HepG2 (cell line): ENCODE data around the gene PCARE. TPM values are rescaled to one million over a fixed set of nuclear protein-coding genes. Genes with fewer than 3 reads are reported as not detected.

Source experiments
- ATAC-seq: fragments of 200-7000 bp; cut with Tn5 transposase; 3 replicates; pipeline ENCODE4 v1.9.1; 2020; ENCODE audit warnings: mild to moderate bottlenecking, moderate library complexity
- BruUV-seq: library from RNA; stranded (reverse); fragments of 400-500 nt; replicated peaks from 2 replicates; lab custom pipeline; 2021; lab: Mats Ljungman, UMichigan
- CTCF ChIA-PET: fragments of 300-600 bp; formaldehyde crosslinking; extraction: SDS; loops from one replicate; lab custom pipeline; 2021; ENCODE audit warnings: low total read pairs, inconsistent platforms, low intra/inter-chr PET ratio; lab: Yijun Ruan, JAX
- POLR2A ChIA-PET: fragments of 350-600 bp; sonication (Branson Sonifier 250); formaldehyde crosslinking; loops from one replicate; lab custom pipeline; 2020; ENCODE audit warnings: antibody characterized with exemption, inconsistent platforms; lab: Yijun Ruan, JAX
- DNase-seq: peaks from one replicate; pipeline ENCODE4 v3.0.0-alpha.2; 2015; ENCODE audit warnings: low spot score
- FAIRE-seq: peaks from 3 replicates; lab custom pipeline; 2011; peaks lifted over from hg19 to GRCh38; lab: Jason Lieb, UNC
- H2AFZ ChIP-seq: one replicate; pipeline ENCODE4 v1.6.1; 2011; ENCODE audit warnings: low read length, inconsistent platforms
- H3K27ac ChIP-seq: fragments of 300-600 bp; 3 replicates; pipeline ENCODE4 v1.8.0; 2011; ENCODE audit warnings: mixed run types, mild to moderate bottlenecking, mixed read lengths, low read length, inconsistent platforms; ENCODE audit not compliant: insufficient read depth; ENCODE audit errors: extremely low read length
- H3K27me3 ChIP-seq, 2 experiments: fragments of 200-600 bp in 1 of 2; 2 replicates in 1 of 2; 3 replicates in 1 of 2; pipeline versions ENCODE4 v1.6.0 to v1.8.0; 2011; ENCODE audit warnings: low read length in 2 of 2, mild to moderate bottlenecking in 2 of 2, moderate library complexity in 2 of 2, inconsistent platforms in 1 of 2; ENCODE audit not compliant: insufficient read depth in 2 of 2, control insufficient read depth in 1 of 2
- H3K36me3 ChIP-seq, 2 experiments: fragments of 200-600 bp in 1 of 2; replicated peaks in 1 of 2; 2 replicates in 1 of 2; 3 replicates in 1 of 2; pipeline versions ENCODE4 v1.5.1 to v1.8.0; 2011; ENCODE audit warnings: low read length in 2 of 2, inconsistent platforms in 1 of 2; ENCODE audit not compliant: insufficient read depth in 2 of 2, control insufficient read depth in 1 of 2
- H3K4me1 ChIP-seq: 2 replicates; pipeline ENCODE4 v1.5.1; 2012; ENCODE audit warnings: low read length, inconsistent platforms; ENCODE audit not compliant: insufficient read depth
- H3K4me2 ChIP-seq: 2 replicates; pipeline ENCODE4 v1.6.0; 2011; ENCODE audit warnings: low read depth, low read length, inconsistent platforms
- H3K4me3 ChIP-seq, 3 experiments: fragments of 200-600 bp in 1 of 3; sonication (generic), shearing (Covaris generic) in 1 of 3; replicated peaks in 1 of 3; 2 replicates each; pipeline ENCODE4 v1.5.1; 2011 to 2016; ENCODE audit warnings: low read length in 3 of 3, inconsistent platforms in 2 of 3, low read depth in 2 of 3, mild to moderate bottlenecking in 2 of 3, control low read depth in 1 of 3, mixed read lengths in 1 of 3; ENCODE audit not compliant: insufficient read depth in 1 of 3
- H3K79me2 ChIP-seq: one replicate; pipeline ENCODE4 v1.6.1; 2011; ENCODE audit warnings: low read length, inconsistent platforms; ENCODE audit not compliant: insufficient read depth
- H3K9ac ChIP-seq: 2 replicates; pipeline ENCODE4 v1.6.0; 2011; ENCODE audit warnings: mild to moderate bottlenecking, low read depth, low read length, inconsistent platforms; ENCODE audit not compliant: insufficient read depth
- H3K9me3 ChIP-seq: 2 replicates; pipeline ENCODE4 v1.5.1; 2012; ENCODE audit warnings: mild to moderate bottlenecking, low read length
- H4K20me1 ChIP-seq: 2 replicates; pipeline ENCODE4 v1.6.0; 2011; ENCODE audit warnings: inconsistent platforms, mild to moderate bottlenecking, low read length, moderate library complexity; ENCODE audit not compliant: insufficient read depth
- EZH2 ChIP-seq: conservative IDR thresholded peaks from 2 replicates; pipeline ENCODE4 v1.6.1; 2012; ENCODE audit warnings: mild to moderate bottlenecking, low read depth, low read length, moderate library complexity
- KMT2B ChIP-seq: IDR thresholded peaks from 2 replicates; pipeline ENCODE4 v1.6.1; 2016; ENCODE audit warnings: missing genetic modification reagents, missing compliant biosample characterization
- MAFF ChIP-seq: IDR thresholded peaks from 2 replicates; pipeline ENCODE4 v1.6.1; 2011; ENCODE audit warnings: low read depth, low read length, improper control_type of control experiment
- MAFK ChIP-seq, 2 experiments: IDR thresholded peaks in 1 of 2; conservative IDR thresholded peaks in 1 of 2; 2 replicates each; pipeline ENCODE4 v1.6.1; 2011; ENCODE audit warnings: improper control_type of control experiment in 2 of 2, low read length in 2 of 2
- SATB2 ChIP-seq: sonication (generic); formaldehyde crosslinking; IDR thresholded peaks from 2 replicates; pipeline ENCODE4 v1.5.0; 2020; ENCODE audit warnings: missing genetic modification reagents
- U2AF1 ChIP-seq: fragments of 200-400 bp; formaldehyde crosslinking; optimal IDR thresholded peaks from 2 replicates; pipeline ENCODE3; 2017; ENCODE audit warnings: mild to moderate bottlenecking, low read depth, low read length
- XBP1 ChIP-seq: sonication (generic); formaldehyde crosslinking; IDR thresholded peaks from 2 replicates; pipeline ENCODE4 v1.5.0; 2020; ENCODE audit warnings: missing genetic modification reagents
- ZEB1 ChIP-seq: IDR thresholded peaks from 2 replicates; pipeline ENCODE4 v1.6.1; 2012; ENCODE audit warnings: mild to moderate bottlenecking, low read depth, inconsistent platforms; ENCODE audit not compliant: insufficient replicate concordance
- ZFP36L2 ChIP-seq: sonication (generic); formaldehyde crosslinking; IDR thresholded peaks from 2 replicates; pipeline ENCODE4 v1.4.0; 2020; ENCODE audit warnings: missing genetic modification reagents
- ZNF431 ChIP-seq: sonication (generic); formaldehyde crosslinking; IDR thresholded peaks from 2 replicates; pipeline ENCODE4 v1.9.0; 2022; ENCODE audit warnings: missing genetic modification reagents, low read depth, mild to moderate bottlenecking, borderline replicate concordance
- WGBS: methylation state at CpG from one replicate; pipeline ENCODE4 v1.1.6; 2017; ENCODE audit warnings: low lambda C conversion rate; 5-methylcytosine and 5-hydroxymethylcytosine counted together
- in situ Hi-C: cut with HindIII; loops from 2 replicates; pipeline ENCODE4 v1.10.0; 2017; ENCODE audit warnings: low pct_unique_long_range_greater_than_20kb; ENCODE audit not compliant: extremely low pct_ligation_motif_present
- intact Hi-C: fragments of 100-400 bp; cut with micrococcal nuclease; formaldehyde crosslinking; loops from one replicate; pipeline ENCODE4 v1.10.0; 2022; ENCODE audit not compliant: unreplicated experiment
- polyA plus RNA-seq, 8 experiments: library from polyadenylated mRNA; depleted of rRNA in 3 of 8; stranded (reverse) in 7 of 8; unstranded in 1 of 8; fragments of >200 nt; fragmentation: Illumina TruSeq in 4 of 8; extraction: Trizol in 4 of 8; gene quantifications; 2 replicates each; pipeline versions ENCODE4 v1.2.1 to v1.2.3, GENCODE V29; 2011 to 2016; ENCODE audit warnings: low read depth in 4 of 8, missing spikeins in 1 of 8, mixed read lengths in 1 of 8; ENCODE audit not compliant: insufficient read depth in 1 of 8
- total RNA-seq, 5 experiments: library from RNA; depleted of rRNA; stranded (reverse); fragments of >200 nt; fragmentation: Illumina TruSeq; extraction: Trizol; gene quantifications; 2 replicates each; pipeline ENCODE4 v1.2.3, GENCODE V29; 2016; ENCODE audit warnings: low read depth in 1 of 5
- TF ChIP-seq, protein P1 (sequence below): sonication (generic); formaldehyde crosslinking; IDR thresholded peaks from 2 replicates; pipeline ENCODE4 v1.4.0; 2020; ENCODE audit warnings: mild to moderate bottlenecking, missing genetic modification reagents
- TF ChIP-seq, protein P2 (sequence below), 2 experiments: fragments of 450-650 bp in 1 of 2; sonication (generic) in 1 of 2; formaldehyde crosslinking; IDR thresholded peaks; 2 replicates each; pipeline versions ENCODE4 v1.5.0 to v1.8.0; 2020 to 2022; ENCODE audit warnings: mild to moderate bottlenecking in 1 of 2, missing genetic modification reagents in 1 of 2
- TF ChIP-seq, protein P3 (sequence below): sonication (generic); formaldehyde crosslinking; IDR thresholded peaks from 2 replicates; pipeline ENCODE4 v1.8.0; 2022; ENCODE audit warnings: missing genetic modification reagents, low read depth, mild to moderate bottlenecking, borderline replicate concordance

PCARE gene
- total and polyA plus RNA-seq, 2 of the 13 experiments (the other 11 are each of a cell fraction or from before 2014, with no cell fraction given) = not detected

DNA sequence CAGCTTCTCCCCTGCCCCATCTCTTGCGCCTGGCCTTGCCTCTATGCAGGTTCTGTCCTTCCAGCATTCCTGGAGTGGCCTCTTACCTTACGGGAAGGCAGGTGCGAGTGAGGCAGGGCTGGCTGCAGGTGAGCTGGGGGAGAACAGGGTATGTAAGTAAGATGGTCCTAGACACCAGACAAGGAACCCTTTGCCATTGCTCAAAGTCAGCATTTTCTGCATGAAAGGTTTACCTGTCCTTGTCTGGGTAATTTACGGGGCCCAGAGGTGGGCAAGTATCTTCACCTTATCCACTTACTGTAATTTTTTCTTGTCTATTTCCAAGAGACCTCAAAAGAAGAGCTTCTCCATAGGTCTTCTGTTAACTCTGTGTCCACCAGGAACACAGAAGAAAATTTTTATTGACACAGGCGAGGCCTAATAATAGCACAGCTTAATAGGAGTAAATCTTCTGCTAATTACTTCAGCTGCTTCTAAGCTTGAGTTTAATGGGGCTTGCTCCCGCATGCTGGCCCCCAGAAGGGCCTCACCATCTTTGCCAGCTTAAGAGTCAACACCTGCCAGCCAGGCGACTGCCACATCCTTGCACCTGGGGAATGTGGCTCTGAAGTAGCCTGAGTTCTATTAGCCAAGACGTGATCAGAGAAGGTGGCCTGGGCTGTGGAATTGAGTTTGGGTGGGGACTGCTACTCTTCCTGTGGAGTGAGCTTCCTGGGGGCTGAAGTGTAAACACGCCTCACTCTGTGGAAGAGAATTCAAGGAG, 27.1 kb downstream of the PCARE start:
- Histone ChIP-seq H3K9ac (no peak overlapping the region), H3K27ac (no peak overlapping the region), H3K4me2 (no peak overlapping the region), H2AFZ (no peak overlapping the region), H3K79me2 (no peaks in the 10 kb centered on the region), H3K36me3 (no peaks in the 10 kb centered on the region), H3K4me3 (no peak overlapping the region), H3K27me3 (peaks cover 0 to 55% of the 10 kb centered on the region in 2 experiments; a peak in 3 of 5 replicates), H3K4me1 (peaks cover 6% of the 10 kb centered on the region), H3K9me3 (no peaks in the 10 kb centered on the region), H4K20me1 (no peaks in the 10 kb centered on the region)
- ChIA-PET CTCF (no interaction called here), POLR2A (no interaction called here)
- in situ Hi-C loops = no loop called here
- DNase-seq = no peak
- 17% methylated on average over 9 of the region's 9 CpGs for WGBS
- intact Hi-C loops = no loop called here
- no peak for FAIRE-seq
- ATAC-seq = no peak
- peak; percentile 53 to 62; a peak in 3 of 4 replicates for TF ChIP-seq MAFK (conservative IDR thresholded peaks at IDR 0.05 in 1 of 2, IDR thresholded peaks at IDR 0.05 in 1 of 2; ENCODE audit: low read length in 2 of 2)
- TF ChIP-seq SATB2 = no peak
- TF ChIP-seq XBP1 (CRISPR knock-in tag) = no peak
- TF ChIP-seq MAFF = peak; percentile 49
- TF ChIP-seq, protein P1, sequence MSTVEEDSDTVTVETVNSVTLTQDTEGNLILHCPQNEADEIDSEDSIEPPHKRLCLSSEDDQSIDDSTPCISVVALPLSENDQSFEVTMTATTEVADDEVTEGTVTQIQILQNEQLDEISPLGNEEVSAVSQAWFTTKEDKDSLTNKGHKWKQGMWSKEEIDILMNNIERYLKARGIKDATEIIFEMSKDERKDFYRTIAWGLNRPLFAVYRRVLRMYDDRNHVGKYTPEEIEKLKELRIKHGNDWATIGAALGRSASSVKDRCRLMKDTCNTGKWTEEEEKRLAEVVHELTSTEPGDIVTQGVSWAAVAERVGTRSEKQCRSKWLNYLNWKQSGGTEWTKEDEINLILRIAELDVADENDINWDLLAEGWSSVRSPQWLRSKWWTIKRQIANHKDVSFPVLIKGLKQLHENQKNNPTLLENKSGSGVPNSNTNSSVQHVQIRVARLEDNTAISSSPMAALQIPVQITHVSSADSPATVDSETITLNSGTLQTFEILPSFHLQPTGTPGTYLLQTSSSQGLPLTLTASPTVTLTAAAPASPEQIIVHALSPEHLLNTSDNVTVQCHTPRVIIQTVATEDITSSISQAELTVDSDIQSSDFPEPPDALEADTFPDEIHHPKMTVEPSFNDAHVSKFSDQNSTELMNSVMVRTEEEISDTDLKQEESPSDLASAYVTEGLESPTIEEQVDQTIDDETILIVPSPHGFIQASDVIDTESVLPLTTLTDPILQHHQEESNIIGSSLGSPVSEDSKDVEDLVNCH (CRISPR knock-in tag) = no peak
- BruUV-seq = no TSS peak

DNA sequence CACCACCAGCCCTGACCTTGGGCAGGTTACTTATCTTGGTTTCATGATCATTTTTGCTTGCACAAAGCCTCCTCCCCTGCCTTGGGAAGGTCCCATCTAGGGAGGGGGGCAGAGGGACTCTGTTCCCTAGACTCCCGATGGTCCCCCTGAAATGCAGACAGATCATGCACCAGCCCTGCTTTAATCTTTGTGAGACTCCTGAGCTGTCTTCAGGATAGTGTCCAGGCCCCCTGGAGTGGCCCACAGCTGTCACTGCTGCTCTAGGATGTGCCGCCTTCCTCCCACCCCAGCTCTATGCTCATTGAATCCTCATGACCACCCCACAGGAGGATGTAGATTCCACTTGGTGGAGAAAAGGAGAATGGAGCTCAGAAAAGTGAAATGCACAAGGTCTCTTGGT, 28.0 kb downstream of the PCARE start:
- ChIA-PET CTCF (no interaction called here), POLR2A (no interaction called here)
- no peak overlapping the region for H2AFZ ChIP-seq
- H3K4me3 ChIP-seq = no peak overlapping the region
- no peak overlapping the region for H3K4me2 ChIP-seq
- peaks cover 6% of the 10 kb centered on the region for H3K4me1 ChIP-seq
- peaks cover 0 to 55% of the 10 kb centered on the region in 2 experiments; a peak in 3 of 5 replicates for H3K27me3 ChIP-seq
- H4K20me1 ChIP-seq = no peaks in the 10 kb centered on the region
- BruUV-seq = no TSS peak
- H3K27ac ChIP-seq = no peak overlapping the region
- H3K9ac ChIP-seq = no peak overlapping the region
- H3K36me3 ChIP-seq = no peaks in the 10 kb centered on the region
- no peaks in the 10 kb centered on the region for H3K79me2 ChIP-seq
- in situ Hi-C loops = no loop called here
- 15% methylated on average over 2 of the region's 2 CpGs for WGBS
- FAIRE-seq (no peak), ATAC-seq (no peak), DNase-seq (no peak)
- intact Hi-C loops = no loop called here
- no peaks in the 10 kb centered on the region for H3K9me3 ChIP-seq
- no peak for TF ChIP-seq U2AF1
- TF ChIP-seq, protein P2, sequence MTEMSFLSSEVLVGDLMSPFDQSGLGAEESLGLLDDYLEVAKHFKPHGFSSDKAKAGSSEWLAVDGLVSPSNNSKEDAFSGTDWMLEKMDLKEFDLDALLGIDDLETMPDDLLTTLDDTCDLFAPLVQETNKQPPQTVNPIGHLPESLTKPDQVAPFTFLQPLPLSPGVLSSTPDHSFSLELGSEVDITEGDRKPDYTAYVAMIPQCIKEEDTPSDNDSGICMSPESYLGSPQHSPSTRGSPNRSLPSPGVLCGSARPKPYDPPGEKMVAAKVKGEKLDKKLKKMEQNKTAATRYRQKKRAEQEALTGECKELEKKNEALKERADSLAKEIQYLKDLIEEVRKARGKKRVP (CRISPR knock-in tag; IDR thresholded peaks at IDR 0.05) = no peak
- no peak for TF ChIP-seq KMT2B (CRISPR knock-in tag)
- TF ChIP-seq ZFP36L2 (CRISPR knock-in tag) = no peak
- TF ChIP-seq EZH2 = no peak
- no peak for TF ChIP-seq ZNF431 (CRISPR knock-in tag)
- TF ChIP-seq, protein P3, sequence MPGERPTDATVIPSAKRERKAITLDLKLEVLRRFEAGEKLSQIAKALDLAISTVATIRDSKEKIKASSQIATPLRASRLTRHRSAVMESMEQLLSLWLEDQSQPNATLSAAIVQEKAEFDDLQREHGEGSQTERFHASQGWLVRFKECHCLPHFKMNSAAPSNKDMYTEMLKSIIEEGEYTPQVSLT = no peak
- no peak for TF ChIP-seq ZEB1
